ENCODE data around the gene CPAMD8.
A peak's percentile ranks its signal among the peaks of the same experiment; 100 is the strongest.
"Not testable (repeated sequence)": the region's sequence is repeated elsewhere in the genome, so short reads cannot be mapped to it uniquely, and the experiment has no call there.

CPAMD8 gene

GRCh38 chr19:17037966-17038500 is 11.4 kb upstream of the CPAMD8 start:
- no peak for DNase-seq

GRCh38 chr19:17037184-17037583 is 10.6 kb upstream of the CPAMD8 start:
- DNase-seq, result no peak

DNA sequence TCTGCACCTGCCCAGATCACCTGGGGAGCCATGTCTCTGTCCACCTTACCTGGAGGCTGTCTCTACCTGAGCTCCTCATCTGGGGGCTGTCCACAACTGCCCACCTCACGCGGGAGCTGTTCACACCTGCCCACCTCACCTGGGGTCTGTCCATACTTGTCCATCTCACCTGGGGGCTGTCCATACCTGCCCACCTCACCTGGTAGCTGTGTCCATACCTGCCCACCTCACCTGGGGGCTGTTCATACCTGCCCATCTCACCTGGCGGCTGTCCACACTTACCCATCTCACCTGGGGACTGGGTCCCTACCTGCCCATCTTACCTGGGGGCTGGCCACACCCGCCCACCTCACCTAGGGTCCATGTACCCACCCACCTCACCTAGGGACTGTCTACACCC is 10.0 kb upstream of the CPAMD8 start:
- no peak for DNase-seq

DNA sequence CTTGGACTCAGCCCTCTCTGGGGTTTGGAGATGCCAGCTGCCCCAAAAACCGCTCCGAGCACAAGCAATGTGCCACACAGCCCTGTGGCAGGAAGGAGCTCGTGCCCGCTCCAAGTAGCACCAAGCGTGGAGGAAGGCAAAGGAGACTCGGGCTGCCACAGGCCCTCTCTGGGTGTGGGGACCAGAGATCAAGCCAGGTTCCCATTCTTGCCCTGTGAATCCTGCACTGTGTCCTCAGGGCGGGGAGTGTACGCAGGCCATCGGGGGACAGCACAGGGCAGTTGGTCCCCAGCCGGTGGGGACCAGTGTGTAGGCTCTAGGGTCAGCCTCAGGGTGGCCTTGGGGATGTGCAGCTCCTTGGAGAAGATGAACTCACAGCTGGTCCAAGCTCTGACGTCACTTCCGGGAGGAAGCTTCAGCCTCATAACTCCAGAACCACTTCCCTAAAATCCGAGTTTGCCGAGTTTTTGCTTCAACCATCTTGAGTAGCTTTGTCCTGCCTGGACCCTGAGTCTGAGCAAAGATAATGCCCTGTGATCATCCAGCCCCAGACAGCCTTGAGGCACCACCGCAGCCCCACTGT is 9.3 kb upstream of the CPAMD8 start:
- peak; percentile 49 for DNase-seq

GRCh38 chr19:17031741-17032140 is 5.1 kb upstream of the CPAMD8 start:
- DNase-seq, result no peak

GRCh38 chr19:17027535-17027975 is 945 bp upstream of the CPAMD8 start:
- DNase-seq, result peak; percentile 24

- DNase-seq, result peak; percentile 38
Measured at GRCh38 chr19:17025991-17026658, 485 bp downstream of the CPAMD8 start.

GRCh38 chr19:17025361-17025760 is 1.2 kb downstream of the CPAMD8 start:
- no peak for DNase-seq

DNA sequence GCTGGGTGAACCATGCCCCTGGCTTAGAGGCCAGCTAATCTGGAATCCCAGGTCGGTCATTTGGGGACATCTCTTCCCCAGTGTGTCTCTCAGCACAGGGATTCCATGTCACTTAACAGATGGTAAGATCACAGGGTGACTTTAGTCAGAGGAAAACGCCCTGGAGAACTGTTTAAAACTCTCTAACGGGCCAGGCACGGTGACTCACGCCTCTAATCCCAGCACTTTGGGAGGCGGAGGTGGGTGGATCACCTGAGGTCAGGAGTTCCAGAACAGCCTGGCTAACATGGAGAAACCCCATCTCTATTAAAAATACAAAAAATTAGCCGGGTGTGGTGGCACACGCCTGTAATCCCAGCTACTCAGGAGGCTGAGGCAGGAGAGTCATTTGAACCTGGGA is 1.7 kb downstream of the CPAMD8 start:
- DNase-seq, result not testable (repeated sequence)

GRCh38 chr19:17023805-17024204 is 2.8 kb downstream of the CPAMD8 start:
- no peak for DNase-seq

- no peak for DNase-seq
Measured at GRCh38 chr19:17022738-17023137, 3.9 kb downstream of the CPAMD8 start.

DNA sequence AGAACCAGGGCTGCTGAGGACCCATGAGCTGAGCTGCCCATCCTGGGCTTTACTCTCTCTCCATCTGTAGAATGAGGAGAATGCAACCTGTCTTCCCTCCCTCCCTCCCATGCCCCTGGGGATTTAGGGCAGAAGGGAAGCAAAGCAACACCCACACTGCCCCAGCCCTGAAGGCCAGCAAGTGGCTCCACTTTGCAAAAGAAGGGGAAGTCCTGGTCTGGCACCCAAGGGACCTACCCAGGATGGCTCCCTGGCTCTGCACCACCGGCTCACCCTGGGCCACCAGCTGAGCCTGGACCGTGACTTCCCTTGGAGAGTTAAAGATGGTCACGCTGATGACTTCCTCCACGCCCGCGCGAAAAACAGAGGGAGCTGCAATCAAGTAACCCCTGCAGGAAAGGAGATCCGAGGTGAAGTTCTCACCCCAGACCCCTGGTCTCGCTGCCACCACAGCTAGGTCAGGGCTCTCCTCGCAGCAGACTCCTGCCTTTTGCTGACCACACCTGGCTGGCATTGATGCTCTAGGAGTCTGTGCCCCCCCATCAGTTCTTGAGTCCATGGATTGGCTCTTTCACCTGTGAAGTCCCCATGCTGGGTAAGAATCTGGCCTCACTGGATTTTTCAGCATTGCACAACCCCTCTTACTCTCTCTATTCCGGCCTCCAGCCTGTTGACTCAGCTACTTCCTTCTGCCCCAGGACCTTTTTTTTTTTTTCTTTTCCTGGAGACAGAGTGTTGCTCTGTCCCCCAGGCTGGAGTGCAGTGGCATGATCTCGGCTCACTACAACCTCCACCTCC is 4.6 kb downstream of the CPAMD8 start:
- DNase-seq, result no peak

- DNase-seq, result no peak
Measured at GRCh38 chr19:17021328-17021727, 5.3 kb downstream of the CPAMD8 start.

- DNase-seq, result no peak
Measured at GRCh38 chr19:17020823-17021222, 5.8 kb downstream of the CPAMD8 start.

GRCh38 chr19:17020385-17020784 is 6.2 kb downstream of the CPAMD8 start:
- no peak for DNase-seq

DNA sequence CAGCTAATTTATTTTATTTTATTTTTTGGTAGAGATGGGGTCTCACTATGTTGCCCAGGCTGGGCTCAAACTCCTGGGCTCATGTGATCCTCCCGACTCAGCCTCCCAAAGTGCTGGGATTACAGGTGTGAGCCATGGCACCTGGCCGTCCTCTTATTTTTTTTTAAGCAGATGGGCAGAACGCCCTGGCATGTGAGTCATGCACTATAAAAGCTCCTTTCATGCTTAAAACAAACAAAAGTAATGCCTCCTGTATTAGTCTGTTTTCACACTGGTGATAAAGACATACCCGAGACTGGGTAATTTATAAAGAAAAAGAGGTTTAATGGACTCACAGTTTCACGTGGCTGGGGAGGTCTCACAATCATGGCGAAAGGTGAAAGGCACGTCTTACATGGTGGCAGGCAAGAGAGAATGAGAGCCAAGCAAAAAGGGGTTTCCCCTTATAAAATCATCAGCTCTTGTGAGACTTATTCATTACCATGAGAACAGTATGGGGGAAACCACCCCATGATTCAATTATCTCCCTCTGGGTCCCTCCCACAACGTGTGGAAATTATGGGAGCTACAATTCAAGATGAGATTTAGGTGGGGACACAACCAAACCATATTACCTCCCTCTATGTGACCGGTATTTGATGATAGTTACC is 12.3 kb downstream of the CPAMD8 start:
- DNase-seq, result not testable (repeated sequence)

GRCh38 chr19:17011485-17011884 is 15.1 kb downstream of the CPAMD8 start:
- no peak for DNase-seq

DNA sequence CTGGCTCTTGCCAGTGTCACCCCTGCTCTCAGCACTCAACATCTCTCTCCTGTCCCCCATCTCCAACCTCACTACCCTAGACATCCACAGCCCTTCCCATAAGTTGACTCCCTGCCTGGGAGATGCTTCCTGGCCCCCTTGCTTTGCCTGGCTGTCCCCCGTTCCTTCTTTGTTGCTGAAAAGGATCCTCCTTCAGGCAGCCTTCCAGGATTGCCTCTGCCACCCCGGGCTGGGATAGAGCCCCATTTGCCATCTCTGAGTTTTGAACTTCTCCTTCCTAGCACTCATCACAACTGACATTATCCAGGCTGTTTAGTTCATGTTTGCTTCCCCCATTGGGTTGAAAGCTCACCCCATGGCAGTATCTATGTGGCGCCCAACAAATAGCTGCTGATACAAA is 20.0 kb downstream of the CPAMD8 start:
- no peak for DNase-seq

DNA sequence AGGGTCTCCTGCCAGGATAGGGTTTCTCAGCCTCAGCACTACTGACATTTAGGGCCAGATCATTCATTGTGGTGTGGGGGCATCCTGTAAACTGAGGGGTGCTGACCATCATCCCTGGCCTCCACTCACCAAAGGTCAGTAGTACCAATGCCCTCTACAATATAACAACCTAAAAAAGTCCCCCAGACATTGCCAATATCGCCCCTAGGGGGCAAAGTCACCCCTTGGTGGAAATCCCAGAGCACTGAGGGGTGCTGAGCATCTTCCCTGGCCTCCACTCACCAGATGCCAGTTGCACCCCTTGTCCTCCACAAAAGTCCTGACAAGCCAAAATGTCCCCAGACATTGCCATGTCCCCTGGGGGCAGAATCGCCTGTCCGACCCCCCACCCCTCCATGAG is 21.6 kb downstream of the CPAMD8 start:
- DNase-seq, result no peak

DNA sequence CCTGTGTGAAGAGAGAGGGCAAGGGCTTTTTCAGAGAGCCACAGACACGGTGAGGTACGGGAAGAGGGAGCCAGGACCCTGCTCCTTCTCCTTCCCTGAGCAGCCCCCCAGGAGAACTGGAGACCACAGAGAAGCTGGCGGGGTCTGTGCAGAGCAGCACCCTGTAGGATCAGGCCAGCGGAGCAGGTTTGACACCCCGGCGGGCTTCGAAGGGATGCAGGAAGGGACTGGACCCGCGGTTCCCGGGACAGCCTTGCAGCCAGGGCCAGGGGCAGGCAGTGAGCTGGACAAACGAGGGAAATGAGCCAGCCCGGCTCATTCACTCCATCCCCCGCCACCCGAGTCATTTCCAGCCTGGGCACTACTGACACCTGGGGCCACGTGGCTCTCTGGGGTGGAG is 22.2 kb downstream of the CPAMD8 start:
- no peak for DNase-seq

DNA sequence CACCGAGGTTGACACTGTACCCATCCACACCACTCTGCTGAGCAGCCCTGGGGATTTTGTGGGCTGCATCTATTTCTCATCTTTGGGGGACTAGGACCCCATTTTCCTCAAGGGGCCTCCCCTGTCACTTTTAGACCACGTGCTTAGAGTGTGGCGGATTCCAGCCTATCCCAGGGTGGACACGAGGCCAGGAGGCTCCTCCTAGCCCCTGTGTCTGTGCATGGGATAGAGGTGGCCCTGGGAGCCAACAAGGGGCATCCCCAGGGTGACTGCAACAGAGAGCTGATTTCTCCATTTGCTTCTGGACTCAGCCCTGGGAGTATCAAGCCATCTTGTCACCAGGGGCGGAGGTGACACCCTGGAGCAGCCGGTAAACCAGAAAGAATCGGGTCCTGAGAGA is 24.2 kb downstream of the CPAMD8 start:
- DNase-seq, result no peak

GRCh38 chr19:17001603-17002183 is 24.9 kb downstream of the CPAMD8 start:
- peak; percentile 23 for DNase-seq

DNA sequence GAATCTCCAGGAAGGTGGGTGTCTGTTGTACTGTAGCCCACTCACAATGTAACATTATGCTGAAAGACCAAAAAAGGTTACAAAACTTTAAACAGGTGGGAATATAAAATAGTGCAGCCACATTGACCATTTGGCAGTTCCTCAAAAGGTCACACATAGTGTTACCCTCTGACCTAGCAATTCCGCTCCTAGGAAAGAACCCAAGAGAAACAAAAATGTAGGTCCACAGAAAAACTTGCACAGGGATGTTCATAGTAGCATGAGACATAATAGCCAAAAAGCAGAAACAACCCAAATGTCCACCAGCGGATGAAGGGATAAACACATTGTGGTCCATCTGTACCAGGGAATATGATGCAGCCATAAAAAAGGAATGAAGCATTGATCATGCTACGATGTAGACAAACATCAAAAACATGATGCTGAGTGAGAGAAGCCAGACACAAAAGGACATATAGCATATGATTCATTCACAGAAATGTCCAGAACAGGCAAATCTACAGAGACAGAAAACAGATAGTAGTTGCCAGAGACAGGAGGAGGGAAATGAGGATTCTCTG is 27.9 kb downstream of the CPAMD8 start:
- no peak for DNase-seq

Data from femur (tissue), 1 donor.